Suprapubic skin (tissue), 4 donors: ENCODE data around the gene SLC47A2. TPM values are rescaled to one million over a fixed set of nuclear protein-coding genes. Genes with fewer than 3 reads are reported as not detected.
A peak's percentile ranks its signal among the peaks of the same experiment; 100 is the strongest.

Experiments
- DNase-seq, 2 donors: peaks; one replicate each; pipeline ENCODE4 v3.0.0-alpha.2; 2019; ENCODE audit warnings: low spot score in 2 of 2
- H3K27ac ChIP-seq: fragments of 200-600 bp; sonication (generic); one replicate; pipeline ENCODE4 v1.5.1; 2019
- H3K27me3 ChIP-seq: fragments of 200-600 bp; sonication (generic); one replicate; pipeline ENCODE4 v1.5.1; 2019
- H3K36me3 ChIP-seq: fragments of 200-600 bp; sonication (generic); one replicate; pipeline ENCODE4 v1.5.1; 2019
- H3K4me1 ChIP-seq: fragments of 200-600 bp; sonication (generic); one replicate; pipeline ENCODE4 v1.5.1; 2019
- H3K4me3 ChIP-seq: fragments of 200-600 bp; sonication (generic); one replicate; pipeline ENCODE4 v1.5.1; 2019; ENCODE audit warnings: mild to moderate bottlenecking
- H3K9me3 ChIP-seq: fragments of 200-600 bp; sonication (generic); one replicate; pipeline ENCODE4 v1.5.1; 2019
- EP300 ChIP-seq: sonication (generic); formaldehyde crosslinking; IDR thresholded peaks from one replicate; pipeline ENCODE4 v1.6.1; 2017; ENCODE audit warnings: antibody characterized with exemption
- POLR2A ChIP-seq, 2 donors: fragments of 450-650 bp; IDR thresholded peaks; one replicate each; pipeline ENCODE4 v1.6.1; 2017; ENCODE audit warnings: antibody characterized with exemption in 2 of 2, mild to moderate bottlenecking in 2 of 2, moderate library complexity in 2 of 2
- POLR2AphosphoS5 ChIP-seq, 3 donors: sonication (generic); formaldehyde crosslinking; IDR thresholded peaks; one replicate each; pipeline ENCODE4 v1.6.1; 2017; ENCODE audit warnings: antibody characterized with exemption in 3 of 3
- WGBS: methylation state at CpG from one replicate; pipeline ENCODE4 v1.1.5; 2018; 5-methylcytosine and 5-hydroxymethylcytosine counted together
- total RNA-seq, 4 donors: library from RNA; depleted of rRNA; stranded (reverse); fragments of >200 nt; gene quantifications; one replicate each; pipeline ENCODE4 v1.1.0, GENCODE V29; 2016
- TF ChIP-seq, protein P1 (sequence below), 2 donors: fragments of 200-600 bp in 1 of 2; fragments of 450-650 bp in 1 of 2; sonication (generic) in 1 of 2; IDR thresholded peaks; one replicate each; pipeline ENCODE4 v1.5.1; 2016 to 2019; ENCODE audit warnings: antibody characterized with exemption in 2 of 2, mild to moderate bottlenecking in 1 of 2, moderate library complexity in 1 of 2

The SLC47A2 gene
- total RNA-seq, 4 donors from 2014 or later = 0.96 to 7.9 (median 2.5) TPM; not detected in 1

DNA sequence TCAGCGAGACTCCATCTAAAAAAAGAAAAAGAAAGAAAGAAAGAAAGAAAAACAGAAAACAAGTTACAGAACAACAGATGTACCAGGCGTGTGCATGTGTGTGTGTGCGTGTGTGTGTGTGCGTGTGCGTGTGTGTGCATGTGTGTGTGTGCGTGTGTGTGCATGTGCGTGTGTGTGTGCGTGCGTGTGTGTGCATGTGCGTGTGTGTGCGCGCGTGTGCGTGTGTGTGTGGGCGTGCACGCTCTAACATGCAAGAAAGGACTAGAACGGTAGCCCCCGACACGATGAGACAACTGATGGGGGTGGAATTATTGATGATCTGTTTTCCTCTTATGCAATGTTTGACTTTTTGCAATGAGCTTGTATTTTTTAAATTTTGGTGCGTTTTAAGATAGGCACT, 30.1 kb upstream of the SLC47A2 start:
- DNase-seq = no peak
- no peaks in the 10 kb centered on the region for H3K9me3 ChIP-seq
- H3K36me3 ChIP-seq = no peaks in the 10 kb centered on the region
- H3K27ac ChIP-seq = no peak overlapping the region
- H3K27me3 ChIP-seq = no peaks in the 10 kb centered on the region
- 59% methylated on average over 20 of the region's 20 CpGs for WGBS
- peaks cover 59% of the 10 kb centered on the region for H3K4me1 ChIP-seq
- no peak for TF ChIP-seq EP300
- TF ChIP-seq, protein P1, sequence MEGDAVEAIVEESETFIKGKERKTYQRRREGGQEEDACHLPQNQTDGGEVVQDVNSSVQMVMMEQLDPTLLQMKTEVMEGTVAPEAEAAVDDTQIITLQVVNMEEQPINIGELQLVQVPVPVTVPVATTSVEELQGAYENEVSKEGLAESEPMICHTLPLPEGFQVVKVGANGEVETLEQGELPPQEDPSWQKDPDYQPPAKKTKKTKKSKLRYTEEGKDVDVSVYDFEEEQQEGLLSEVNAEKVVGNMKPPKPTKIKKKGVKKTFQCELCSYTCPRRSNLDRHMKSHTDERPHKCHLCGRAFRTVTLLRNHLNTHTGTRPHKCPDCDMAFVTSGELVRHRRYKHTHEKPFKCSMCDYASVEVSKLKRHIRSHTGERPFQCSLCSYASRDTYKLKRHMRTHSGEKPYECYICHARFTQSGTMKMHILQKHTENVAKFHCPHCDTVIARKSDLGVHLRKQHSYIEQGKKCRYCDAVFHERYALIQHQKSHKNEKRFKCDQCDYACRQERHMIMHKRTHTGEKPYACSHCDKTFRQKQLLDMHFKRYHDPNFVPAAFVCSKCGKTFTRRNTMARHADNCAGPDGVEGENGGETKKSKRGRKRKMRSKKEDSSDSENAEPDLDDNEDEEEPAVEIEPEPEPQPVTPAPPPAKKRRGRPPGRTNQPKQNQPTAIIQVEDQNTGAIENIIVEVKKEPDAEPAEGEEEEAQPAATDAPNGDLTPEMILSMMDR (IDR thresholded peaks at IDR 0.05) = no peak
- TF ChIP-seq POLR2AphosphoS5 (IDR thresholded peaks at IDR 0.05) = no peak
- no peak for TF ChIP-seq POLR2A (IDR thresholded peaks at IDR 0.05)
- no peak overlapping the region for H3K4me3 ChIP-seq

- Histone ChIP-seq H3K4me1 (peaks cover 48% of the 10 kb centered on the region), H3K9me3 (no peaks in the 10 kb centered on the region), H3K27ac (peak overlapping the region; percentile 79), H3K27me3 (no peaks in the 10 kb centered on the region), H3K4me3 (peak overlapping the region; percentile 60), H3K36me3 (no peaks in the 10 kb centered on the region)
- WGBS = 36% methylated on average over 14 of the region's 50 CpGs
- peak; percentile 93 for DNase-seq
- no peak for TF ChIP-seq POLR2A (IDR thresholded peaks at IDR 0.05)
- no peak for TF ChIP-seq POLR2AphosphoS5 (IDR thresholded peaks at IDR 0.05)
- TF ChIP-seq, protein P1 (IDR thresholded peaks at IDR 0.05) = peak; percentile 89 to 99
Observed at GRCh38 chr17:19744922-19745757, 28.8 kb upstream of the SLC47A2 start.

DNA sequence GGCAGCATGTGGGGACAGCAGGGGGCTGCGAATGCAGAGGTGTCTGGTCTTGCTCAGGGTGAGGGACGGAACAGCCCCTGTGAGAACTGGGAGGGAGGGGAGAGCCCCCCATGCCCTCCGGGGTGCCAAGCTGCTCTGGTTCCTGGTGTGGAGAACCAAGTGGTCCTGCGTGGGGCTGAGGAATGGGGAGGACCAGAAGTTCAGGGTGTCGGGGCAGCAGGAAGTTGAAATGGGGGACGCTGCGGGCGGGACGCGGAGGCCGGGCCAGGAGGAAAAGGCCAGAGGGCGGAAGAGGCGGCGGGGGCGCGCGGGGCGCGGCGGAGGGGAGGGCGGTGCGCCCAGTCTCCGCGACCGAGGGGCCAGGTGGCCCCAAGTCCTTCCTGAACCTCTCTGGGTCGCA, 28.1 kb upstream of the SLC47A2 start:
- Histone ChIP-seq H3K36me3 (peaks cover 3% of the 10 kb centered on the region), H3K27me3 (no peaks in the 10 kb centered on the region), H3K4me3 (peak overlapping the region; percentile 60), H3K9me3 (no peaks in the 10 kb centered on the region), H3K27ac (peak overlapping the region; percentile 79), H3K4me1 (peaks cover 48% of the 10 kb centered on the region)
- 10% methylated on average over 18 of the region's 26 CpGs for WGBS
- peak in 1 of 2 donors; percentile 67 for DNase-seq
- TF ChIP-seq, protein P1 (IDR thresholded peaks at IDR 0.05) = no peak
- no peak for TF ChIP-seq POLR2AphosphoS5 (IDR thresholded peaks at IDR 0.05)
- TF ChIP-seq POLR2A (IDR thresholded peaks at IDR 0.05) = no peak
- TF ChIP-seq EP300 = no peak

DNA sequence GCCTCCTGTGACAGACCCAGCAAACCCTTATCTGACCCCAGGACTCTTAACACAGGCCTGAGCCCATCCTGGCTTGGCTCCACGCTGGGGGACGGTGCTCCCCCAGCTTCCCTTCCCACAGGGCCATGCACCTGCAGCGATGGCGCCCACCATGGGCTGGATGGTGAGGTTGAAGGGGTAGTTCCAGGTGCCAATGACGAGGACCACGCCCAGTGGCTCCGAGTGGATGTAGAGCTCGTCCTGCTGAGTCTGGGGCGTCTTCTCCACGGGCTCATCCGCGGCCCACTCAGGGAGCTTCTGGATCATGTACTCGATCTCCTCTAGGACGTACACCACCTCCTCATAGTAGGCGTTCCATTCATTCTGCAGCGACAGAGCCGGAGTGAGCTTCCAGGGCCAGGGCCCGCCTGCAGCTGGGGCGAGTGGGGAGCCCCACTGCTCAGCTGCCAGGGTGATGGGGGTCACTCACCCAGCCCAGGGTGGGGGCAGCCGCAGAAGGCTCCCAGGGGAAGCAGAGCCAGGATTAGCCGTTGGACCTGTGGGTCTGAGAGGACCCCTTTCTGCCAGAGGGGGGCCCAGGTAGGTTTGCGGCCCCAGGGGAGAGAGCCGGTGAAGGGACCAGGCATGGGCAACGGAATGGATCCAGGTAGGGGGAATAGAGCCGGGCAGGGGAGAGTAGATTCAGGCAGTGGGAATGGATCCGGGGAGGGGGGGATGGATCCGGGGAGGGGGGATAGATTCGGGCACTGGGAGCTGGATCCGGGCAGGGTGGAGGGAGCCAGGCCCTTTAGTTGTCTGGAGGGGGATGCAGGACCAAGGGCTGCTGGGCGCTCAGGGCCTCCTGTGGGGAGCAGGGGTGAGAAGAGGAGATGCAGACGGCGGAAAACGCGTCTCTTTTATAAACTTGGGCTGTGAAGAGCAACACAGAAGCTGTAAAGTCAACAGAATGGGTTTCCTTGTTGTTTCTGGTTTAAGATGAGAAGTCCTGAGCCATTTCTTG, 27.0 kb upstream of the SLC47A2 start:
- no peak overlapping the region for H3K4me3 ChIP-seq
- peak in 1 of 2 donors; percentile 62 for DNase-seq
- peaks cover 40% of the 10 kb centered on the region for H3K4me1 ChIP-seq
- H3K27ac ChIP-seq = no peak overlapping the region
- no peaks in the 10 kb centered on the region for H3K9me3 ChIP-seq
- TF ChIP-seq POLR2A (IDR thresholded peaks at IDR 0.05) = no peak
- no peak for TF ChIP-seq POLR2AphosphoS5 (IDR thresholded peaks at IDR 0.05)
- TF ChIP-seq EP300 = no peak
- TF ChIP-seq, protein P1 (IDR thresholded peaks at IDR 0.05) = no peak
- WGBS = 94% methylated on average over 28 of the region's 34 CpGs
- H3K27me3 ChIP-seq = no peaks in the 10 kb centered on the region
- peaks cover 3% of the 10 kb centered on the region for H3K36me3 ChIP-seq
